Measurements from ENCODE around the gene C9orf85. TPM values are rescaled to one million over a fixed set of nuclear protein-coding genes. Genes with fewer than 3 reads are reported as not detected.
A peak's percentile ranks its signal among the peaks of the same experiment; 100 is the strongest.

The C9orf85 gene, protein sequence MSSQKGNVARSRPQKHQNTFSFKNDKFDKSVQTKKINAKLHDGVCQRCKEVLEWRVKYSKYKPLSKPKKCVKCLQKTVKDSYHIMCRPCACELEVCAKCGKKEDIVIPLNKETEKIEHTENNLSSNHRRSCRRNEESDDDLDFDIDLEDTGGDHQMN
- 1 to 10 TPM; 5.4 to 6.2 TPM for total RNA-seq
- 8.9 to 12.5 reads per million in 2 donors for total RNA-seq

DNA sequence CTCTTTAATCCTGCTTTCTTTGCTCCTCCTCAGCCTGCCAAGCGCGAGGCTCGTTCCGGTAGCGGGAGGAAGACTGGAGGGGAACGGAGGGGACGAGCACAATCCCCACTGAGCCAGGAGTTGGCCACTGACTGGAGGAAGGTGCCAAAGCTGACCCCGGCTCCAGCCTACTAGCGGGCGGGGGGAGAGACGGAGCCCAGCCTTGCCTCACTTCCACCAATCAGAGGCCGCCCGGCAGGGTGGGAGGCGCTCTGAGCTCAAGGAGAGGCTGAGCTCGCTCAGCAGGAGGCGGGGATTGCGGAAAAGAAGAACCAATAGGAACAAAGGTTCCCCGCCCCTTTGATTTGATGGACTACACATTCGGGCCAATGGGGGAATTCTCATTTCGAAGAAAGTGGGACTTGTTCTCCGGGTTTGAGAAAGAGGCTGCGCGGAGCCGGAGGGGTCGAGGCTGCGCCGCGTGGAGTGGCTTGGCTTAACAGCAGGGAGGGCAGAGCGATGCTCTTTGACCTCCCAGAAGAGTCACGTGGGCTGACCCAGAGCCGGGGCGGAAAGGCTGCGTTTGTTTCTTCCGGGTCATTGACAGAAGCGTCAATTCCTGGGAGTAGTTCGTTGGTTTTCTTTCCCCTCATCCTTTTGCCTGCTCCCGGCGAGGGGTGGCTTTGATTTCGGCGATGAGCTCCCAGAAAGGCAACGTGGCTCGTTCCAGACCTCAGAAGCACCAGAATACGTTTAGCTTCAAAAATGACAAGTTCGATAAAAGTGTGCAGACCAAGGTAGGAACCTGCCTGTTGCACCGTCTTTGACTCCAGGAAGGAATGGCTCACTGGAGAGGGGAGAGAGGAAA is at the start of gene C9orf85, which contains the start of gene ABHD17B:
Gene C9orf85, plus strand, starts transcription at position 579 of the 847 bp plus-strand sequence. Its CDS starts 96 bp downstream, at position 675.
Gene ABHD17B, minus strand, starts transcription at position 133 of the 847 bp plus-strand sequence. CDS start 36,113 bp downstream, outside the sequence.
- peaks cover 36% of the 10 kb centered on the region for H3K4me1 Mint-ChIP-seq

DNA sequence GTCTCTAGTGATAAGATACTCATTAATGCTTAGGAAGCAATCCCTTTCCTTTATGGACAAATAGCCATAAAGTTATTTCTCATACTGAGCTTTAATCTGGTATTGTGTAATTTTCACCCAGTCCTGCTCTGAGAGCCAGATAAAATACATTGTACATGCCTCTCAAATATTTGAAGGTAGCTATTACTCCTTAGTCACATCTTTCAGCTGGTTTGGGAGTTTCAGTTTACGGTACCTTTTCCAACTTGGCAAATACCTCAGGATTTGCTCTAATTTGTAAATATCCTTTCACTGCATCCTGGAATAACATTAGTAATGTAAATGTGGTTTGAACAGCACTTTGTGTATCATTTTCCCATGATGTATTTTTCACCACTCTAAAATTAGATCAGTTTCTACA is 47.8 kb upstream of the C9orf85 start:
- H3K27me3 Mint-ChIP-seq: no peaks in the 10 kb centered on the region

More for the DNA sequence above, at the start of gene C9orf85, which contains the start of gene ABHD17B:
- DNase-seq: peak; percentile 93 to 94 (median 93)
- peak; percentile 94 for ATAC-seq
- Mint-ChIP-seq H3K36me3 (ENCODE audit: low read depth) (peaks cover 3% of the 10 kb centered on the region), H3K27me3 (no peaks in the 10 kb centered on the region), H3K27ac (peak within 1 kb of the TSS; percentile 99), H3K4me3 (peak within 1 kb of the TSS; percentile 100)
- no peaks in the 10 kb centered on the region for H3K9me3 ChIP-seq (ENCODE audit: control insufficient read depth, low read length, poor library complexity, severe bottlenecking)

GRCh38 chr9:71875345-71875744 is 36.1 kb upstream of the C9orf85 start:
- H3K4me3 Mint-ChIP-seq: no peak overlapping the region
- no peak overlapping the region for H3K27ac Mint-ChIP-seq
- H3K27me3 Mint-ChIP-seq: no peaks in the 10 kb centered on the region
- peaks cover 3% of the 10 kb centered on the region for H3K4me1 Mint-ChIP-seq
- peaks cover 2% of the 10 kb centered on the region for H3K36me3 Mint-ChIP-seq (ENCODE audit: low read depth)
- DNase-seq: no peak
- ATAC-seq: no peak
- H3K9me3 ChIP-seq (ENCODE audit: control insufficient read depth, low read length, poor library complexity, severe bottlenecking): peaks cover 9% of the 10 kb centered on the region

More for the DNA sequence above, 47.8 kb upstream of the C9orf85 start:
- ATAC-seq: no peak
- Mint-ChIP-seq H3K36me3 (ENCODE audit: low read depth) (no peaks in the 10 kb centered on the region), H3K4me1 (no peaks in the 10 kb centered on the region), H3K4me3 (no peak overlapping the region), H3K27ac (no peak overlapping the region)
- H3K9me3 ChIP-seq (ENCODE audit: control insufficient read depth, low read length, poor library complexity, severe bottlenecking): no peaks in the 10 kb centered on the region
- no peak for DNase-seq

DNA sequence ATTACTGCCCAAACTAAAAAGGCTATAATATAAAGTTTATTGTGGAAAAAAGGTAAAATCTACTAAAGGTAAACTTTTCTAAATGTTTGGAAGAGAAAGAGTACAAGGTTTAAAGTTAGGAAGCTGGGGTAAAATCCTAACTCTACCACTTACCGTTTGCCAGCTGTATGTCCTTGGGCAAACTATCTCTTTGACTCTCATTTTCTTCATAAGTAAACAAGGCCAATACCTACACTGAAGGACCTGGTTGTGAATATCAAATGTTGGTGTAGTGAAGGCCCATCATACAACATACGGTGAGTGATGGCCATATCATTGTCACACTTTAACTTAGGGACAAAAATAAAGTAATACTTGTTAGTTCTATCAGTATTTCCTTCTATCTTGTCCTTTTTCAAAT is 35.3 kb upstream of the C9orf85 start:
- H3K4me1 Mint-ChIP-seq: peaks cover 3% of the 10 kb centered on the region
- ATAC-seq: no peak
- H3K9me3 ChIP-seq (ENCODE audit: control insufficient read depth, low read length, poor library complexity, severe bottlenecking): peaks cover 9% of the 10 kb centered on the region
- H3K36me3 Mint-ChIP-seq (ENCODE audit: low read depth): peaks cover 2% of the 10 kb centered on the region
- H3K27ac Mint-ChIP-seq: no peak overlapping the region
- H3K27me3 Mint-ChIP-seq: no peaks in the 10 kb centered on the region
- no peak for DNase-seq
- H3K4me3 Mint-ChIP-seq: no peak overlapping the region

- ATAC-seq (no peak), DNase-seq (no peak)
- H3K9me3 ChIP-seq (ENCODE audit: control insufficient read depth, low read length, poor library complexity, severe bottlenecking): peaks cover 9% of the 10 kb centered on the region
- Mint-ChIP-seq H3K4me1 (peaks cover 3% of the 10 kb centered on the region), H3K36me3 (ENCODE audit: low read depth) (peaks cover 2% of the 10 kb centered on the region), H3K27ac (no peak overlapping the region), H3K4me3 (no peak overlapping the region), H3K27me3 (no peaks in the 10 kb centered on the region)
Observed at GRCh38 chr9:71876829-71877228, 34.6 kb upstream of the C9orf85 start.

DNA sequence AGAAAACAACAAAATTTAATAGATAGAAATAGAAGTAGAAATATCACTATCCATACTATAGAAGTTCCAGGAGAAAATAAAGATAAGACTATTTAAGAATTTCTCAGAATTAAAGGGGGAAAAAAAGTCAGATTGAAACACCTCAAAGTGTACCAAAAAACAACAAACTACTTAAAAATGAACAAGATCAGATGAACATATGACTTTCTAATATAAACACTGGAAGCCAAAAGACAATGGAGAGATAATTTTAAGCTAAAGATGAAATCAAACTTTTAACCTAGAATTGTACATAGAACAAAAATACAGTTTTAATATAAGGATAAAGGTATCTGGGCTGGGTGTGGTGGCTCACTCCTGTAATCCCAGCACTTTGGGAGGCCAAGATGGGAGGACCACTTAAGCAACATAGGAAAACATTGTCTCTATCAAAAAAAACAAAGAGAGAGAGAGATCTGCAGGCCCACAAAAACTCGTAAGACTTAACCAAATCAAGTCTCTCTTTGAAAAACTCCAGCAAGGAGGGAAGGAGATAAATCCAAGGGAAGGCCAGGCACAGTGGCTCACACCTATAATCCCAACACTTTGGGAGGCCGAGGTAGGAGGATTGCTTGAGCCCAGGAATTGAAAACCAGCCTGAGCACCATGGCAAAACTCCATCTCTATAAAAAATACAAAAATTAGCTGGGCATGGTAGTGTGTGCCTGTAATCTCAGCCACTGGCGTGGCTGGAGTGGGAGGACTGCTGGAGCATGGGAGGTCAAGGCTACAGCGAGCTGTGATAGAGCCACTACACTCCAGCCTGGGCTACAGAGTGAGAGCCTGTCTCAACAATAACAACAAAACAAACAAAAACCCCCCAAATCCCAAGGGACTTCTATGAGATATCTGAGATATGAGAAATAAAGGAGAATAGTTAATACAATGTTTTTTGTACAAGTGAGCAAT is 32.8 kb upstream of the C9orf85 start:
- DNase-seq (no peak), ATAC-seq (no peak)
- peaks cover 4% of the 10 kb centered on the region for H3K36me3 Mint-ChIP-seq (ENCODE audit: low read depth)
- peaks cover 5% of the 10 kb centered on the region for H3K4me1 Mint-ChIP-seq
- no peak overlapping the region for H3K27ac Mint-ChIP-seq
- peaks cover 9% of the 10 kb centered on the region for H3K9me3 ChIP-seq (ENCODE audit: control insufficient read depth, low read length, poor library complexity, severe bottlenecking)
- no peaks in the 10 kb centered on the region for H3K27me3 Mint-ChIP-seq
- no peak overlapping the region for H3K4me3 Mint-ChIP-seq

DNA sequence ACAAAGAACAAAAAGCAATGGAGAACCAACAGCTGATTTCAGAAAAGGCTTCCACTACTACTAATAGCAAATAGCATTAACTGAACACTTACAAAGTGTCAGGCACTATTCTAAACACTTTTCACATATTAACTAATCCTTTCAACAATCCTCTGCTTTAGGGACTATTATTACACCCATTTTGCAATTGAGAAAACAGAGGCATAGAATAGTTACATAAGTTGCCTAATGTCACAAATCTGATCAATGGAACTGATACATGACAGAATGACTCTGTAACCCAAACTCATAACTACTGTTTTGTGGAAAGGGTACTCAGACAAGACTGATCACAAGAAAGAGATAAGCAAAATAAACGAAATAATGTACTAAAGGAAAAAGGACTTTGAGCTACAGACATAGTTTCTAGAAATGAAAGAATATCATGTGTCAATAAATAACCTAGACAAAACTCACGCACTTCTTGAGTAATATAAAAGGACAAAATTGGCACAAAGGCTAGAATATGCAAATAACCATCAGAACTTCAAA is 31.7 kb upstream of the C9orf85 start:
- Mint-ChIP-seq H3K4me1 (peaks cover 5% of the 10 kb centered on the region), H3K36me3 (ENCODE audit: low read depth) (peaks cover 4% of the 10 kb centered on the region), H3K4me3 (no peak overlapping the region), H3K27me3 (no peaks in the 10 kb centered on the region), H3K27ac (no peak overlapping the region)
- ATAC-seq (no peak), DNase-seq (no peak)
- H3K9me3 ChIP-seq (ENCODE audit: control insufficient read depth, low read length, poor library complexity, severe bottlenecking): peaks cover 12% of the 10 kb centered on the region

- peaks cover 2% of the 10 kb centered on the region for H3K36me3 Mint-ChIP-seq (ENCODE audit: low read depth)
- H3K9me3 ChIP-seq (ENCODE audit: control insufficient read depth, low read length, poor library complexity, severe bottlenecking): peaks cover 7% of the 10 kb centered on the region
- ATAC-seq (no peak), DNase-seq (no peak)
- no peak overlapping the region for H3K4me3 Mint-ChIP-seq
- H3K4me1 Mint-ChIP-seq: peaks cover 15% of the 10 kb centered on the region
- no peak overlapping the region for H3K27ac Mint-ChIP-seq
- no peaks in the 10 kb centered on the region for H3K27me3 Mint-ChIP-seq
Observed at GRCh38 chr9:71884005-71884404, 27.4 kb upstream of the C9orf85 start.

GRCh38 chr9:71885467-71885866 is 26.0 kb upstream of the C9orf85 start:
- peak overlapping the region; percentile 27 for H3K27ac Mint-ChIP-seq
- peaks cover 2% of the 10 kb centered on the region for H3K9me3 ChIP-seq (ENCODE audit: control insufficient read depth, low read length, poor library complexity, severe bottlenecking)
- H3K27me3 Mint-ChIP-seq: no peaks in the 10 kb centered on the region
- H3K36me3 Mint-ChIP-seq (ENCODE audit: low read depth): peaks cover 2% of the 10 kb centered on the region
- H3K4me3 Mint-ChIP-seq: no peak overlapping the region
- peak; percentile 46 for ATAC-seq
- peaks cover 15% of the 10 kb centered on the region for H3K4me1 Mint-ChIP-seq
- no peak for DNase-seq

GRCh38 chr9:71886015-71886414 is 25.4 kb upstream of the C9orf85 start:
- H3K9me3 ChIP-seq (ENCODE audit: control insufficient read depth, low read length, poor library complexity, severe bottlenecking): peaks cover 2% of the 10 kb centered on the region
- Mint-ChIP-seq H3K27ac (peak overlapping the region; percentile 27), H3K4me3 (no peak overlapping the region), H3K36me3 (ENCODE audit: low read depth) (peaks cover 2% of the 10 kb centered on the region), H3K27me3 (no peaks in the 10 kb centered on the region), H3K4me1 (peaks cover 15% of the 10 kb centered on the region)
- DNase-seq: no peak
- ATAC-seq: no peak

DNA sequence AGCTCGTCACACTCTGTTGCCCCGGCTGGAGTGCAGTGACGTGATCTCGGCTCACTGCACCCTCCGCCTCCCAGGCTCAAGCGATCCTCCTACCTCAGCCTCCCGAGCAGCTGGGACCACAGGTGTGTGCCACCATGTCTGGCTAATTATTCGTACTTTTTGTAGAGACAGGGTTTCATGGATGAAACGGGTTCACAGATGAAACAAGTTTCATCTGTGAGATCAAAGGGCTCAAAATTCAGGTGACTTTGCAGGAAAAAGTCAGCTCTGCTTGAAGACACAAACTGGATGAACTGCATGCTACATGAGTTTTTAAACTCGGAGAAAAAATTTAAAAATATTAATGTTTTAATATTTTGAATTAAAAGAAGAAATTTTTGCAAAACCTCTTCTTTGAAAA is 24.9 kb upstream of the C9orf85 start:
- no peak for ATAC-seq
- no peaks in the 10 kb centered on the region for H3K27me3 Mint-ChIP-seq
- peaks cover 2% of the 10 kb centered on the region for H3K36me3 Mint-ChIP-seq (ENCODE audit: low read depth)
- no peak overlapping the region for H3K4me3 Mint-ChIP-seq
- H3K9me3 ChIP-seq (ENCODE audit: control insufficient read depth, low read length, poor library complexity, severe bottlenecking): peaks cover 2% of the 10 kb centered on the region
- peaks cover 20% of the 10 kb centered on the region for H3K4me1 Mint-ChIP-seq
- DNase-seq: no peak
- H3K27ac Mint-ChIP-seq: peak overlapping the region; percentile 77

GRCh38 chr9:71887362-71887761 is 24.1 kb upstream of the C9orf85 start:
- H3K4me1 Mint-ChIP-seq: peaks cover 21% of the 10 kb centered on the region

More at GRCh38 chr9:71887362-71887761, 24.1 kb upstream of the C9orf85 start:
- H3K4me3 Mint-ChIP-seq: no peak overlapping the region
- peaks cover 2% of the 10 kb centered on the region for H3K36me3 Mint-ChIP-seq (ENCODE audit: low read depth)
- H3K27me3 Mint-ChIP-seq: no peaks in the 10 kb centered on the region
- ATAC-seq: no peak
- peak overlapping the region; percentile 77 for H3K27ac Mint-ChIP-seq
- DNase-seq: no peak
- peaks cover 2% of the 10 kb centered on the region for H3K9me3 ChIP-seq (ENCODE audit: control insufficient read depth, low read length, poor library complexity, severe bottlenecking)
